Measurements from ENCODE around the gene DNAJB14.

DNA sequence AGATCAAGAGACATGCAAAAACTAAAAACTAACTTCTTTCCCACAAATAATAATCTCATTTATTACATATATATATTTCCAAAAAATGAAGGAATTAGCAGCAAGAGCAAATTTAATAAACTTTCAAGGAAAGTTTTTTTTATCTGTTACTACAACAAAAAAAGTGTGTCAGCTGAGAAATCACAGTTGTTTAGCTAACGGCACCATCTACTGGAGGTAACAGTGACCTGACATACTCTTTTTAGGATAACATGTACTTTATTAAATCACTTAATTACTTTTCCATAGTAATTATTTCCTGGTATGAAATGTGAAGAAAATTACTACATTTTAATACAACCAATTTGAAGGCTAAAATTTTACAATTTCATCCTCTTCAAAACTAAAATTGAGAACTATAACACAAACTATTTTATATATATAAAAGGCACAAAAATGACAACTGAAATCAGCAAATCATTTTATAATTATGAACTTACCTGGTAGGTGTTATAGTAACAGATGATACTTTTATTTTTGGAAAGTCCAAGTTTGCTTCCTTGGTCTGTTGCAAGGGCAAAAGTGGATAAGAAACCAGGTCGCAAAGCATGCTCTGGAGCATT is 61.3 kb downstream of the DNAJB14 start:
- TF ChIP-seq, protein P1, sequence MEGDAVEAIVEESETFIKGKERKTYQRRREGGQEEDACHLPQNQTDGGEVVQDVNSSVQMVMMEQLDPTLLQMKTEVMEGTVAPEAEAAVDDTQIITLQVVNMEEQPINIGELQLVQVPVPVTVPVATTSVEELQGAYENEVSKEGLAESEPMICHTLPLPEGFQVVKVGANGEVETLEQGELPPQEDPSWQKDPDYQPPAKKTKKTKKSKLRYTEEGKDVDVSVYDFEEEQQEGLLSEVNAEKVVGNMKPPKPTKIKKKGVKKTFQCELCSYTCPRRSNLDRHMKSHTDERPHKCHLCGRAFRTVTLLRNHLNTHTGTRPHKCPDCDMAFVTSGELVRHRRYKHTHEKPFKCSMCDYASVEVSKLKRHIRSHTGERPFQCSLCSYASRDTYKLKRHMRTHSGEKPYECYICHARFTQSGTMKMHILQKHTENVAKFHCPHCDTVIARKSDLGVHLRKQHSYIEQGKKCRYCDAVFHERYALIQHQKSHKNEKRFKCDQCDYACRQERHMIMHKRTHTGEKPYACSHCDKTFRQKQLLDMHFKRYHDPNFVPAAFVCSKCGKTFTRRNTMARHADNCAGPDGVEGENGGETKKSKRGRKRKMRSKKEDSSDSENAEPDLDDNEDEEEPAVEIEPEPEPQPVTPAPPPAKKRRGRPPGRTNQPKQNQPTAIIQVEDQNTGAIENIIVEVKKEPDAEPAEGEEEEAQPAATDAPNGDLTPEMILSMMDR (IDR thresholded peaks at IDR 0.05; ENCODE audit: insufficient read depth, low read length), result peak; percentile 20
- TF ChIP-seq SPI1 (IDR thresholded peaks at IDR 0.05; ENCODE audit: borderline replicate concordance, low read depth), result no peak
- no peak for TF ChIP-seq POLR2AphosphoS5 (IDR thresholded peaks at IDR 0.05; ENCODE audit: low read depth)
- no peak for TF ChIP-seq GABPA (IDR thresholded peaks at IDR 0.05; ENCODE audit: low read depth)
